ENCODE data around the gene BAZ2A. TPM values are rescaled to one million over a fixed set of nuclear protein-coding genes. Genes with fewer than 3 reads are reported as not detected.

The BAZ2A gene
- polyA plus RNA-seq, 2 donors: 16.4 to 47.5 TPM

DNA sequence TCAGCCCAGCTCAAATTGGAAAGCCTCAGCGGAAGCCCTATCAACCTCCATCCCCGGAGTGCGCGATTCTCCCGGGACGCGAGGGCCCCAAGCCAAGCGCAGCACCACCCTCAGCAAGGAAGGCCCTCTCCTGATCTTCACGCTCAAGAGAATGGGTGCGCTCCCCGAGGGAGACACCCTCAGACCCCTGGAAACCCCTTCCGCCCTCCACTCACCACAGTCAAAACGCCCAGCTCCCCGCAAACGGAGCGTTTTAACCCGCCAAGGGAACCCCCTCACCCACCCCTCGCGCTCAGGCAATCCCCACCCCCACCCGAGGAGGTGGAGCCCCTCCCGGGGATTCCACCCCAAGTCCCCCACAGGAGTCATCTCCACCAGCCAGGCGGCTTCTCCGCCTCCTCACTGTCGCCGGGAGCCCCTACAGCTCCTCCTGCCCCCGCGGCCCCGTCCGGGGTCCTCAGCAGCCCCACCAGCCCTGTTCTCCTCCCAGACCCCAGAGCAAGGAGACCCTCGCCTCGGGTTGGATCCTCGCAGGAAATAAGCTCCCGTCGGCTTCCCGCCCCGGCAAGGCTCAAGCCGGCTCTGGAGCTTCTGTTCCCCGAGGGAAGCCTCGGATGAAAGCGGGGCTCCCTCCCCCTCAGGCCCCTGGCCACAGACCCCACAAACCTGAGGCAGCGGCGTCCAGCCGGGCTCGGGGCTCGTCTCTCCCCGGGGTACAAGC is 507 bp downstream of the BAZ2A start:
- no peaks in the 10 kb centered on the region for H3K27me3 ChIP-seq (ENCODE audit: control insufficient read depth in 1 of 2, insufficient read depth in 2 of 2, low read length in 2 of 2)
- peak overlapping the region; percentile 84 to 86 for H3K27ac ChIP-seq (ENCODE audit: low read depth in 2 of 2, low read length in 1 of 2)
- no peaks in the 10 kb centered on the region for H3K9me3 ChIP-seq (ENCODE audit: control insufficient read depth in 2 of 2, insufficient read depth in 1 of 2, low read depth in 1 of 2, low read length in 1 of 2)
- peak overlapping the region; percentile 70 to 93 for H3K4me3 ChIP-seq (ENCODE audit: low read depth in 1 of 2, low read length in 2 of 2)
- peaks cover 2 to 17% of the 10 kb centered on the region in 2 donors for H3K4me1 ChIP-seq (ENCODE audit: control insufficient read depth in 2 of 2, insufficient read depth in 2 of 2, low read length in 1 of 2)
- no peaks in the 10 kb centered on the region for H3K36me3 ChIP-seq (ENCODE audit: control insufficient read depth in 2 of 2, insufficient read depth in 2 of 2, low read length in 1 of 2)
- 0 to 1% methylated on average over 46 of the region's 46 CpGs for WGBS, 2 donors

DNA sequence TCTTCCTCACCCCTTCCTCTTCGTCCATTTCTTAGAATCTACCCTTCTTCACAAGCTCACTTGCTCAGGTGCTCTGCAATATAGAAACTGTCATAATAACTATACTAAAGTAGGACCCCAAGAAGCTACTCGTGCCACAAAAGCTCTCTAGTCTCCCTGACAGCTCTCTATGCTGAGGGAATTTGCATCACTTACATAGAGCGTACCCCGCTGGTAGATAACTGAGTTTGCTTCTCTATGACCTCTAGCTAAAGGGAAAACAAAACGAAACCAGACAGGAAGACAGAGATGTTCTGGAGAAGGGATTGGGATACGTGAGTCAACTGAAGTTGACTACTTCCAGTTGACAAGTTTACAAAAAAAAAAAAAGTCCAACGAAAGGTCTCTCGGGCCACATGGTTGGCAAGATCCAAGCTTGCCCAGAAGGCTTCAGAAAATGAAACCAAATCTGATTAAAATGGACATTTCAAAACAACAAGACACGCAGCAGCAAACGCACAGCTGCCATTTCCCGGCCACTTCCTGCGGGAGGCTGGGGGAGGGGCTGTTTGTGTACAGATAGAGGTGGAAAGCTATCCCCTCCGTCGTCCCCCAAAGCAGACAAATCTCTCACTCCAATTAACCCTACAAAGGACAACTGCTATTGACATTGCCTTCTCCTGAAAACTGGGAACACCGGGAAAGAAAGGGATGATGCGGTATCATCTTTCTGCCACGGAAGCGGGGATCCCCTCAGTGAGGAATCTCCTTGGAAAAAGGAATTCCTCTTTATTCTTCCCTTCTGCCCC is 1.3 kb downstream of the BAZ2A start:
- Histone ChIP-seq H3K27ac (ENCODE audit: low read depth in 2 of 2, low read length in 1 of 2) (peak overlapping the region; percentile 84 to 86), H3K36me3 (ENCODE audit: control insufficient read depth in 2 of 2, insufficient read depth in 2 of 2, low read length in 1 of 2) (no peaks in the 10 kb centered on the region), H3K4me3 (ENCODE audit: low read depth in 1 of 2, low read length in 2 of 2) (peak overlapping the region; percentile 70 to 93), H3K27me3 (ENCODE audit: control insufficient read depth in 1 of 2, insufficient read depth in 2 of 2, low read length in 2 of 2) (no peaks in the 10 kb centered on the region), H3K4me1 (ENCODE audit: control insufficient read depth in 2 of 2, insufficient read depth in 2 of 2, low read length in 1 of 2) (peaks cover 2 to 17% of the 10 kb centered on the region in 2 donors), H3K9me3 (ENCODE audit: control insufficient read depth in 2 of 2, insufficient read depth in 1 of 2, low read depth in 1 of 2, low read length in 1 of 2) (no peaks in the 10 kb centered on the region)
- 0 to 1% methylated on average over 18 of the region's 18 CpGs for WGBS, 2 donors

- Histone ChIP-seq H3K27ac (ENCODE audit: low read depth in 2 of 2, low read length in 1 of 2) (no peak overlapping the region), H3K4me3 (ENCODE audit: low read depth in 1 of 2, low read length in 2 of 2) (no peak overlapping the region), H3K36me3 (ENCODE audit: control insufficient read depth in 2 of 2, insufficient read depth in 2 of 2, low read length in 1 of 2) (no peaks in the 10 kb centered on the region), H3K4me1 (ENCODE audit: control insufficient read depth in 2 of 2, insufficient read depth in 2 of 2, low read length in 1 of 2) (peaks cover 2 to 5% of the 10 kb centered on the region in 2 donors), H3K9me3 (ENCODE audit: control insufficient read depth in 2 of 2, insufficient read depth in 1 of 2, low read depth in 1 of 2, low read length in 1 of 2) (no peaks in the 10 kb centered on the region), H3K27me3 (ENCODE audit: control insufficient read depth in 1 of 2, insufficient read depth in 2 of 2, low read length in 2 of 2) (no peaks in the 10 kb centered on the region)
These were observed 3.4 kb downstream of the BAZ2A start for GRCh38 chr12:56626701-56627100.

DNA sequence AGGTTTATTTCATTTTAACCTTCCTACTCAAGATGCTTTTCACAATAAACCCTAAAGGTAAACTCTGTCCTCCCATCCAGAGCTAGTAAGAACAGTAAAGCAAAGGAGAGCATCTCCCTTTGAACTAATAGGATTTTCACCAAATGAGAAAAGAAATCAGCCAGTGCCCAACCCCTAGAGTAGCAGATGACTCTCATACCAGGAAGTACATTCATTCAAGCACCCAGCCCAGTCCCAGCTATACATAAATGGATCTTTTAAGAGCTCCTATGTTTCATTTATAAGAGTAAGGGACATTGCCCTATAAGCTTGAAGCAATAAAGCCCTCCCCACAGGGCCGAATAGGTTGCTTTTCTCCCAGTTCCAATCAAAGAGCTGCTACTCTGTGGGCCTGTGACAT is 7.6 kb downstream of the BAZ2A start:
- Histone ChIP-seq H3K27ac (ENCODE audit: low read depth in 2 of 2, low read length in 1 of 2) (no peak overlapping the region), H3K9me3 (ENCODE audit: control insufficient read depth in 2 of 2, insufficient read depth in 1 of 2, low read depth in 1 of 2, low read length in 1 of 2) (no peaks in the 10 kb centered on the region), H3K27me3 (ENCODE audit: control insufficient read depth in 1 of 2, insufficient read depth in 2 of 2, low read length in 2 of 2) (no peaks in the 10 kb centered on the region), H3K4me3 (ENCODE audit: low read depth in 1 of 2, low read length in 2 of 2) (no peak overlapping the region), H3K36me3 (ENCODE audit: control insufficient read depth in 2 of 2, insufficient read depth in 2 of 2, low read length in 1 of 2) (no peaks in the 10 kb centered on the region), H3K4me1 (ENCODE audit: control insufficient read depth in 2 of 2, insufficient read depth in 2 of 2, low read length in 1 of 2) (no peaks in the 10 kb centered on the region)
- 87 to 89% methylated on average over 1 of the region's 1 CpG for WGBS, 2 donors

DNA sequence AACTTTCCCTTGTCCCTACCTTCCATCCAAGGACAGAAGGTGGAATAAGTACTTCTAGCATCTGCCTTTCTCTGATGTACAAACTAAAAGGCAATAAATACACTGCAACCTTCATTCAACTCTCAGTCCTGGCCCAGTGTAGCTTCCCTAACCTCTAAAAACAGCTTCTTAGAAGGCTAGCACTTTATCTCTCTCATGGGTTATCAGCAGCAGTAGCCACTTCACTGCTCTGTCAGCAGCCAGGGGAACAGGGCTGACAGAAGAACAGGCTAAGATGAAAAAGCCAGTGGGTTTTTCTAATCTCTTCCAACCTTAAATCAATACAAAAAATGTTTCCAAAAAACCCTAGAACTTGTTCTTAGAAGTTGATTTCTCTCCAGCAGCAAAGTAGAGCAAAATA is 13.2 kb downstream of the BAZ2A start:
- H3K36me3 ChIP-seq (ENCODE audit: control insufficient read depth in 2 of 2, insufficient read depth in 2 of 2, low read length in 1 of 2): peaks cover 25 to 41% of the 10 kb centered on the region in 2 donors
- H3K27ac ChIP-seq (ENCODE audit: low read depth in 2 of 2, low read length in 1 of 2): no peak overlapping the region
- no peak overlapping the region for H3K4me3 ChIP-seq (ENCODE audit: low read depth in 1 of 2, low read length in 2 of 2)
- no peaks in the 10 kb centered on the region for H3K9me3 ChIP-seq (ENCODE audit: control insufficient read depth in 2 of 2, insufficient read depth in 1 of 2, low read depth in 1 of 2, low read length in 1 of 2)
- H3K4me1 ChIP-seq (ENCODE audit: control insufficient read depth in 2 of 2, insufficient read depth in 2 of 2, low read length in 1 of 2): no peaks in the 10 kb centered on the region
- no peaks in the 10 kb centered on the region for H3K27me3 ChIP-seq (ENCODE audit: control insufficient read depth in 1 of 2, insufficient read depth in 2 of 2, low read length in 2 of 2)

GRCh38 chr12:56616244-56616643 is 13.9 kb downstream of the BAZ2A start:
- Histone ChIP-seq H3K27me3 (ENCODE audit: control insufficient read depth in 1 of 2, insufficient read depth in 2 of 2, low read length in 2 of 2) (no peaks in the 10 kb centered on the region), H3K36me3 (ENCODE audit: control insufficient read depth in 2 of 2, insufficient read depth in 2 of 2, low read length in 1 of 2) (peaks cover 32 to 48% of the 10 kb centered on the region in 2 donors), H3K27ac (ENCODE audit: low read depth in 2 of 2, low read length in 1 of 2) (no peak overlapping the region), H3K4me1 (ENCODE audit: control insufficient read depth in 2 of 2, insufficient read depth in 2 of 2, low read length in 1 of 2) (no peaks in the 10 kb centered on the region), H3K4me3 (ENCODE audit: low read depth in 1 of 2, low read length in 2 of 2) (no peak overlapping the region), H3K9me3 (ENCODE audit: control insufficient read depth in 2 of 2, insufficient read depth in 1 of 2, low read depth in 1 of 2, low read length in 1 of 2) (no peaks in the 10 kb centered on the region)
- WGBS, 2 donors: 88 to 93% methylated on average over 3 of the region's 3 CpGs

DNA sequence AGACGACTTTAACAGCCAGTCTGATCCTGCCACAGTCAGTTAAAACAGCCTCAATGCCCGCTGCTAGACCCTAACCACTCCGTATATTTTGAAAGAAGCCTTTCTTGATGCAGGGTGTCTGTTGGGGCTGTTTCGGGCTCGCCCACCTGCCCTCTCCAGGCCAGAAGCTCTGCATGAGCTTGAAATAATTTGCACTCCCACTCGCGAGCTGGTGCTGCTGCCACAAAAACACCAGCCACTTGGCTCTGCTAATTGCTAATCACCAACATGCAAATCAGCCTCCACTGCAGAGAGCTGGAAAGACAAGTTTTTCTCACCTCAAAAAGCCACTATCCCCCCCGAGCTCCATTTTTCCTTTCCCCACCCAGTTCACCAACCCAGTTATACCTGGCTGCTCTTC is 15.5 kb downstream of the BAZ2A start:
- H3K27ac ChIP-seq (ENCODE audit: low read depth in 2 of 2, low read length in 1 of 2): no peak overlapping the region
- WGBS, 2 donors: 78 to 82% methylated on average over 8 of the region's 8 CpGs
- peaks cover 46 to 59% of the 10 kb centered on the region in 2 donors for H3K36me3 ChIP-seq (ENCODE audit: control insufficient read depth in 2 of 2, insufficient read depth in 2 of 2, low read length in 1 of 2)
- no peaks in the 10 kb centered on the region for H3K9me3 ChIP-seq (ENCODE audit: control insufficient read depth in 2 of 2, insufficient read depth in 1 of 2, low read depth in 1 of 2, low read length in 1 of 2)
- no peaks in the 10 kb centered on the region for H3K27me3 ChIP-seq (ENCODE audit: control insufficient read depth in 1 of 2, insufficient read depth in 2 of 2, low read length in 2 of 2)
- no peak overlapping the region for H3K4me3 ChIP-seq (ENCODE audit: low read depth in 1 of 2, low read length in 2 of 2)
- H3K4me1 ChIP-seq (ENCODE audit: control insufficient read depth in 2 of 2, insufficient read depth in 2 of 2, low read length in 1 of 2): no peaks in the 10 kb centered on the region

GRCh38 chr12:56604355-56604754 is 25.8 kb downstream of the BAZ2A start:
- WGBS, 2 donors: 96 to 98% methylated on average over 3 of the region's 3 CpGs
- Histone ChIP-seq H3K4me3 (ENCODE audit: low read depth in 1 of 2, low read length in 2 of 2) (no peak overlapping the region), H3K27me3 (ENCODE audit: control insufficient read depth in 1 of 2, insufficient read depth in 2 of 2, low read length in 2 of 2) (no peaks in the 10 kb centered on the region), H3K4me1 (ENCODE audit: control insufficient read depth in 2 of 2, insufficient read depth in 2 of 2, low read length in 1 of 2) (no peaks in the 10 kb centered on the region), H3K9me3 (ENCODE audit: control insufficient read depth in 2 of 2, insufficient read depth in 1 of 2, low read depth in 1 of 2, low read length in 1 of 2) (no peaks in the 10 kb centered on the region), H3K27ac (ENCODE audit: low read depth in 2 of 2, low read length in 1 of 2) (no peak overlapping the region), H3K36me3 (ENCODE audit: control insufficient read depth in 2 of 2, insufficient read depth in 2 of 2, low read length in 1 of 2) (peaks cover 56 to 60% of the 10 kb centered on the region in 2 donors)

DNA sequence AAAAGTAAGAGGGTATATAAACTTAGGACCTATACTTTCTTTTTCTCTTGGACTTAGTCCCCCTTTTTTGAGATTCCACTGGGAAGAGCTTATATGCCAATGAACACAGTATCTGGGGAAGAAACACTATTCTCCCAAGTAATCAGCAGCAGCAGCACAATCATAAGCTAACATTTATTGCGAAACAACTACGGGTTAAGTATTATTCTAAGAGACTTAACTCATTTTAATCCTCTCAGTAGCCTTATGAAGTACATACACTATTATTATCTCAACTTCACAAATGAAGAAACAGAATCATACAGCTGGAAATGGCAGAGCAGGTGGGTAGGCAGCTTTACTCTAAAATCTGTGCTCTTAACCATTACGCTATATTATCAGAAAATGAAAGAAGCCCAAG is 27.9 kb downstream of the BAZ2A start:
- peaks cover 70 to 75% of the 10 kb centered on the region in 2 donors for H3K36me3 ChIP-seq (ENCODE audit: control insufficient read depth in 2 of 2, insufficient read depth in 2 of 2, low read length in 1 of 2)
- no peak overlapping the region for H3K4me3 ChIP-seq (ENCODE audit: low read depth in 1 of 2, low read length in 2 of 2)
- no peaks in the 10 kb centered on the region for H3K9me3 ChIP-seq (ENCODE audit: control insufficient read depth in 2 of 2, insufficient read depth in 1 of 2, low read depth in 1 of 2, low read length in 1 of 2)
- WGBS, 2 donors: 75 to 79% methylated on average over 3 of the region's 3 CpGs
- H3K27me3 ChIP-seq (ENCODE audit: control insufficient read depth in 1 of 2, insufficient read depth in 2 of 2, low read length in 2 of 2): no peaks in the 10 kb centered on the region
- no peaks in the 10 kb centered on the region for H3K4me1 ChIP-seq (ENCODE audit: control insufficient read depth in 2 of 2, insufficient read depth in 2 of 2, low read length in 1 of 2)
- no peak overlapping the region for H3K27ac ChIP-seq (ENCODE audit: low read depth in 2 of 2, low read length in 1 of 2)

- 70 to 80% methylated on average over 3 of the region's 3 CpGs for WGBS, 2 donors
- H3K9me3 ChIP-seq (ENCODE audit: control insufficient read depth in 2 of 2, insufficient read depth in 1 of 2, low read depth in 1 of 2, low read length in 1 of 2): no peaks in the 10 kb centered on the region
- H3K27ac ChIP-seq (ENCODE audit: low read depth in 2 of 2, low read length in 1 of 2): no peak overlapping the region
- H3K27me3 ChIP-seq (ENCODE audit: control insufficient read depth in 1 of 2, insufficient read depth in 2 of 2, low read length in 2 of 2): no peaks in the 10 kb centered on the region
- H3K4me3 ChIP-seq (ENCODE audit: low read depth in 1 of 2, low read length in 2 of 2): no peak overlapping the region
- peaks cover 71 to 73% of the 10 kb centered on the region in 2 donors for H3K36me3 ChIP-seq (ENCODE audit: control insufficient read depth in 2 of 2, insufficient read depth in 2 of 2, low read length in 1 of 2)
- no peaks in the 10 kb centered on the region for H3K4me1 ChIP-seq (ENCODE audit: control insufficient read depth in 2 of 2, insufficient read depth in 2 of 2, low read length in 1 of 2)
These were observed 28.6 kb downstream of the BAZ2A start for GRCh38 chr12:56601503-56601902.

All from esophagus (tissue), 2 donors.